IMR-90 (cell line): ENCODE data around the gene LRP1-AS. TPM values are rescaled to one million over a fixed set of nuclear protein-coding genes. Genes with fewer than 3 reads are reported as not detected.

Experiments
- ATAC-seq: fragments of 200-7000 bp; cut with Tn5 transposase; 2 replicates; pipeline ENCODE4 v1.9.1; 2020; ENCODE audit warnings: low read depth, mild to moderate bottlenecking, moderate library complexity
- BruUV-seq: library from RNA; stranded (reverse); fragments of 400-500 nt; replicated peaks from 2 replicates; lab custom pipeline; 2021; lab: Mats Ljungman, UMichigan
- CTCF ChIA-PET: fragments of 300-600 bp; formaldehyde crosslinking; extraction: SDS; loops from one replicate; lab custom pipeline; 2021; ENCODE audit warnings: antibody characterized with exemption; lab: Yijun Ruan, JAX
- POLR2A ChIA-PET: fragments of 300-600 bp; sonication (Branson Sonifier 250); formaldehyde crosslinking; loops from one replicate; lab custom pipeline; 2022; ENCODE audit warnings: antibody characterized with exemption; ENCODE audit not compliant: unreplicated experiment; lab: Charles Lee
- DNase-seq: peaks from one replicate; pipeline ENCODE4 v3.0.0; 2013
- H2AFZ ChIP-seq: replicated peaks from 2 replicates; pipeline ENCODE3; 2013; ENCODE audit warnings: low read length, mild to moderate bottlenecking; ENCODE audit not compliant: poor library complexity
- H2AK5ac ChIP-seq: 2 replicates; pipeline ENCODE4 v1.6.1; 2013; ENCODE audit warnings: low read depth, low read length, inconsistent platforms
- H2AK9ac ChIP-seq: replicated peaks from 2 replicates; pipeline ENCODE3; 2013; ENCODE audit warnings: mild to moderate bottlenecking, low read depth, low read length, moderate library complexity; ENCODE audit not compliant: poor library complexity
- H2BK120ac ChIP-seq: 2 replicates; pipeline ENCODE4 v1.6.1; 2013; ENCODE audit warnings: low read depth, low read length, inconsistent platforms
- H2BK15ac ChIP-seq: 3 replicates; pipeline ENCODE4 v1.6.1; 2013; ENCODE audit warnings: low read depth, low read length, inconsistent platforms
- H2BK20ac ChIP-seq: 2 replicates; pipeline ENCODE4 v1.6.1; 2013; ENCODE audit warnings: low read depth, mild to moderate bottlenecking, inconsistent platforms, low read length, moderate library complexity
- H2BK5ac ChIP-seq: 2 replicates; pipeline ENCODE4 v1.6.1; 2013; ENCODE audit warnings: mild to moderate bottlenecking, low read depth, low read length, inconsistent platforms; ENCODE audit not compliant: poor library complexity, severe bottlenecking
- H3K14ac ChIP-seq: replicated peaks from 2 replicates; pipeline ENCODE4 v1.6.1; 2013; ENCODE audit warnings: low read depth, low read length, inconsistent platforms
- H3K18ac ChIP-seq: 2 replicates; pipeline ENCODE4 v1.6.1; 2013; ENCODE audit warnings: low read depth, low read length, control low read depth
- H3K23ac ChIP-seq: 2 replicates; pipeline ENCODE4 v1.6.1; 2013; ENCODE audit warnings: low read depth, low read length, inconsistent platforms
- H3K27ac ChIP-seq: 2 replicates; pipeline ENCODE4 v1.5.1; 2013; ENCODE audit warnings: mild to moderate bottlenecking, control low read depth, low read length; ENCODE audit not compliant: insufficient read depth
- H3K27me3 ChIP-seq: 2 replicates; pipeline ENCODE4 v1.6.1; 2013; ENCODE audit warnings: low read length; ENCODE audit not compliant: control insufficient read depth, insufficient read depth
- H3K36me3 ChIP-seq: 2 replicates; pipeline ENCODE4 v1.6.1; 2013; ENCODE audit warnings: low read length, mixed read lengths; ENCODE audit not compliant: control insufficient read depth, insufficient read depth
- H3K4ac ChIP-seq: 2 replicates; pipeline ENCODE4 v1.6.1; 2013; ENCODE audit warnings: low read depth, low read length, inconsistent platforms
- H3K4me1 ChIP-seq: 2 replicates; pipeline ENCODE4 v1.6.1; 2013; ENCODE audit warnings: low read length, mixed read lengths; ENCODE audit not compliant: control insufficient read depth, insufficient read depth
- H3K4me2 ChIP-seq: 2 replicates; pipeline ENCODE4 v1.6.1; 2013; ENCODE audit warnings: low read depth, mild to moderate bottlenecking, control low read depth, low read length, moderate library complexity
- H3K4me3 ChIP-seq: 2 replicates; pipeline ENCODE4 v1.5.1; 2013; ENCODE audit warnings: low read depth, mild to moderate bottlenecking, control low read depth, low read length, moderate library complexity; ENCODE audit not compliant: insufficient read depth
- H3K56ac ChIP-seq: 2 replicates; pipeline ENCODE4 v1.6.1; 2013; ENCODE audit warnings: low read length, inconsistent platforms; ENCODE audit not compliant: insufficient read depth; ENCODE audit errors: extremely low read depth
- H3K79me1 ChIP-seq, 2 experiments: 2 replicates each; pipeline ENCODE4 v1.6.1; 2013; ENCODE audit warnings: low read length in 2 of 2, inconsistent platforms in 1 of 2, low read depth in 1 of 2
- H3K9ac ChIP-seq: 2 replicates; pipeline ENCODE4 v1.6.1; 2013; ENCODE audit warnings: low read depth, low read length, control low read depth
- H3K9me1 ChIP-seq: 2 replicates; pipeline ENCODE4 v1.6.1; 2013; ENCODE audit warnings: low read length, inconsistent platforms; ENCODE audit not compliant: insufficient read depth
- H3K9me3 ChIP-seq: 2 replicates; pipeline ENCODE4 v1.6.1; 2013; ENCODE audit warnings: low read length; ENCODE audit not compliant: control insufficient read depth, insufficient read depth
- H4K20me1 ChIP-seq: 2 replicates; pipeline ENCODE4 v1.6.1; 2013; ENCODE audit warnings: low read length, inconsistent platforms; ENCODE audit not compliant: insufficient read depth
- H4K5ac ChIP-seq: 2 replicates; pipeline ENCODE4 v1.6.1; 2013; ENCODE audit warnings: mild to moderate bottlenecking, low read depth, low read length, control low read depth
- H4K8ac ChIP-seq, 2 experiments: 2 replicates each; pipeline ENCODE4 v1.6.1; 2013; ENCODE audit warnings: low read depth in 2 of 2, low read length in 2 of 2, control low read depth in 1 of 2, inconsistent platforms in 1 of 2
- H4K91ac ChIP-seq: 2 replicates; pipeline ENCODE4 v1.6.1; 2013; ENCODE audit warnings: low read depth, low read length, inconsistent platforms; ENCODE audit not compliant: insufficient read depth
- BHLHE40 ChIP-seq: fragments of 150-350 bp; IDR thresholded peaks from 2 replicates; pipeline ENCODE4 v1.6.1; 2016; ENCODE audit warnings: mild to moderate bottlenecking, low read depth, low read length
- CEBPB ChIP-seq: IDR thresholded peaks from 2 replicates; pipeline ENCODE4 v1.6.1; 2012; ENCODE audit warnings: low read depth, low read length, improper control_type of control experiment
- MAZ ChIP-seq: IDR thresholded peaks from 2 replicates; pipeline ENCODE4 v1.6.1; 2012; ENCODE audit warnings: low read depth, mild to moderate bottlenecking, low read length, improper control_type of control experiment, moderate library complexity, borderline replicate concordance
- RAD21 ChIP-seq: IDR thresholded peaks from 2 replicates; pipeline ENCODE4 v1.6.1; 2012; ENCODE audit warnings: low read length, improper control_type of control experiment
- RFX5 ChIP-seq: IDR thresholded peaks from 2 replicates; pipeline ENCODE4 v1.8.0; 2012; ENCODE audit warnings: low read depth, mild to moderate bottlenecking, low read length, moderate library complexity
- SMC3 ChIP-seq: fragments of 150-350 bp; IDR thresholded peaks from 2 replicates; pipeline ENCODE4 v1.6.1; 2016; ENCODE audit warnings: low read depth, mild to moderate bottlenecking, antibody characterized with exemption, low read length, moderate library complexity
- WGBS, 2 experiments: methylation state at CpG; one replicate each; pipeline versions ENCODE4 v1.1.5 to v1.1.7; 2013; ENCODE audit warnings: missing lambda C conversion rate in 2 of 2; ENCODE audit not compliant: insufficient read length in 1 of 2; ENCODE audit errors: extremely low coverage in 2 of 2; 5-methylcytosine and 5-hydroxymethylcytosine counted together
- dilution Hi-C: fragments of 300-500 bp; cut with HindIII; formaldehyde crosslinking; loops from one replicate; pipeline ENCODE4 v1.14.3; 2018; ENCODE audit warnings: low sequenced_read_pairs; ENCODE audit not compliant: unreplicated experiment
- in situ Hi-C: fragments of 300-500 bp; cut with MboI; formaldehyde crosslinking; loops from 3 replicates; pipeline ENCODE4 v1.14.3; 2019; ENCODE audit warnings: low sequenced_read_pairs, inconsistent platforms, mixed read lengths
- intact Hi-C: fragments of 100-400 bp; cut with micrococcal nuclease; formaldehyde crosslinking; loops from 2 replicates; pipeline ENCODE4 v1.10.0; 2022
- polyA plus RNA-seq, 3 experiments: library from polyadenylated mRNA; depleted of rRNA; stranded (reverse); fragments of >200 nt; gene quantifications; 2 replicates each; pipeline ENCODE4 v1.2.3, GENCODE V29; 2012; ENCODE audit warnings: low replicate concordance in 1 of 3
- total RNA-seq: library from RNA; depleted of rRNA; stranded (reverse); fragments of >200 nt; gene quantifications from 2 replicates; pipeline ENCODE4 v1.2.3, GENCODE V29; 2012
- TF ChIP-seq, protein P1 (sequence below): fragments of 150-350 bp; IDR thresholded peaks from 2 replicates; pipeline ENCODE4 v1.6.1; 2017; ENCODE audit warnings: mild to moderate bottlenecking, antibody characterized with exemption, low read length, low read depth
- TF ChIP-seq, protein P2 (sequence below): conservative IDR thresholded peaks from 2 replicates; pipeline ENCODE4 v1.5.1; 2012; ENCODE audit warnings: mild to moderate bottlenecking, low read depth, low read length, improper control_type of control experiment

Gene LRP1-AS
- total and polyA plus RNA-seq, 2 of the 4 experiments (the other 2 are of a cell fraction): not detected

DNA sequence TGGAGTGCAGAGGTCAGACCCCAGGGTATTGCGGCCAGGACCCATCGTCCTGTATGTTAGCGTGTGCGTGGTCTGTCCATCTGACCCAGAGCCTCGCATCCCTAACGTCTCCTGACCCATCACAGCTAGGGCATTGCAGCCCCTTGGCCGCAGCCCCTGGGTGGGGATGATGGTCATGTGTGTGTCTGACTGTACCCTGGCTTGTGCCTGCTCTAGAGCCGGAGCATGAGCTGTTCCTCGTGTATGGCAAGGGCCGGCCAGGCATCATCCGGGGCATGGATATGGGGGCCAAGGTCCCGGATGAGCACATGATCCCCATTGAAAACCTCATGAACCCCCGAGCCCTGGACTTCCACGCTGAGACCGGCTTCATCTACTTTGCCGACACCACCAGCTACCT is 10.8 kb upstream of the LRP1-AS start:
- CTCF ChIA-PET: no interaction called here
- Histone ChIP-seq H2AK9ac (no peak overlapping the region), H3K36me3 (peaks cover 95% of the 10 kb centered on the region), H2BK20ac (no peak overlapping the region), H3K4me2 (no peak overlapping the region), H3K79me1 (peaks cover 44 to 92% of the 10 kb centered on the region in 2 experiments), H4K20me1 (peaks cover 47% of the 10 kb centered on the region), H4K91ac (no peak overlapping the region), H3K23ac (no peak overlapping the region), H3K56ac (no peak overlapping the region), H3K9me3 (no peaks in the 10 kb centered on the region), H2BK5ac (no peak overlapping the region), H3K4me3 (no peak overlapping the region), H3K27ac (no peak overlapping the region; the same call in 1 of the 2 replicates), H2BK120ac (no peak overlapping the region), H3K14ac (no peak overlapping the region), H3K9me1 (peaks cover 19% of the 10 kb centered on the region), H3K4ac (no peak overlapping the region), H3K27me3 (no peaks in the 10 kb centered on the region), H4K5ac (no peak overlapping the region), H2AFZ (no peak overlapping the region), H3K18ac (no peak overlapping the region), H2AK5ac (no peak overlapping the region), H3K4me1 (peaks cover 3% of the 10 kb centered on the region; the same call in 1 of the 2 replicates), H4K8ac (no peak overlapping the region), H2BK15ac (no peak overlapping the region), H3K9ac (no peak overlapping the region)
- no peak for TF ChIP-seq CEBPB
- no peak for TF ChIP-seq BHLHE40
- TF ChIP-seq, protein P1, sequence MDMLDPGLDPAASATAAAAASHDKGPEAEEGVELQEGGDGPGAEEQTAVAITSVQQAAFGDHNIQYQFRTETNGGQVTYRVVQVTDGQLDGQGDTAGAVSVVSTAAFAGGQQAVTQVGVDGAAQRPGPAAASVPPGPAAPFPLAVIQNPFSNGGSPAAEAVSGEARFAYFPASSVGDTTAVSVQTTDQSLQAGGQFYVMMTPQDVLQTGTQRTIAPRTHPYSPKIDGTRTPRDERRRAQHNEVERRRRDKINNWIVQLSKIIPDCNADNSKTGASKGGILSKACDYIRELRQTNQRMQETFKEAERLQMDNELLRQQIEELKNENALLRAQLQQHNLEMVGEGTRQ: no peak
- no peak for TF ChIP-seq MAZ
- no peak for TF ChIP-seq SMC3
- no peak for TF ChIP-seq RAD21
- no peak for TF ChIP-seq RFX5
- TF ChIP-seq, protein P2, sequence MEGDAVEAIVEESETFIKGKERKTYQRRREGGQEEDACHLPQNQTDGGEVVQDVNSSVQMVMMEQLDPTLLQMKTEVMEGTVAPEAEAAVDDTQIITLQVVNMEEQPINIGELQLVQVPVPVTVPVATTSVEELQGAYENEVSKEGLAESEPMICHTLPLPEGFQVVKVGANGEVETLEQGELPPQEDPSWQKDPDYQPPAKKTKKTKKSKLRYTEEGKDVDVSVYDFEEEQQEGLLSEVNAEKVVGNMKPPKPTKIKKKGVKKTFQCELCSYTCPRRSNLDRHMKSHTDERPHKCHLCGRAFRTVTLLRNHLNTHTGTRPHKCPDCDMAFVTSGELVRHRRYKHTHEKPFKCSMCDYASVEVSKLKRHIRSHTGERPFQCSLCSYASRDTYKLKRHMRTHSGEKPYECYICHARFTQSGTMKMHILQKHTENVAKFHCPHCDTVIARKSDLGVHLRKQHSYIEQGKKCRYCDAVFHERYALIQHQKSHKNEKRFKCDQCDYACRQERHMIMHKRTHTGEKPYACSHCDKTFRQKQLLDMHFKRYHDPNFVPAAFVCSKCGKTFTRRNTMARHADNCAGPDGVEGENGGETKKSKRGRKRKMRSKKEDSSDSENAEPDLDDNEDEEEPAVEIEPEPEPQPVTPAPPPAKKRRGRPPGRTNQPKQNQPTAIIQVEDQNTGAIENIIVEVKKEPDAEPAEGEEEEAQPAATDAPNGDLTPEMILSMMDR: no peak
- intact Hi-C loops: no loop called here
- dilution Hi-C loops: no loop called here
- WGBS, 2 experiments: 80% methylated on average over 1 of the region's 16 CpGs; no CpG with 5 or more reads in 1 of the 2 experiments
- POLR2A ChIA-PET: interaction anchor here (1.0 kb wide), 1 partner anchor 9 kb away, joined by 3 read pairs; no protein-coding TSS in a partner anchor
- BruUV-seq: no TSS peak
- DNase-seq: no peak
- ATAC-seq: no peak
- in situ Hi-C loops: no loop called here
